H1 (cell line): ENCODE measurements around the gene CCDC86. TPM values are rescaled to one million over a fixed set of nuclear protein-coding genes. Genes with fewer than 3 reads are reported as not detected.

Experiments
- CTCF ChIA-PET: fragments of 300-600 bp; sonication (Branson Sonifier 250); formaldehyde crosslinking; loops from one replicate; lab custom pipeline; 2021; ENCODE audit not compliant: partially characterized antibody; lab: Charles Lee
- POLR2A ChIA-PET: fragments of 300-600 bp; sonication (Branson Sonifier 250); formaldehyde crosslinking; loops from one replicate; lab custom pipeline; 2021; ENCODE audit warnings: inconsistent platforms; ENCODE audit not compliant: partially characterized antibody; lab: Charles Lee
- DNase-seq, 2 experiments: peaks; one replicate each; pipeline versions ENCODE4 v3.0.0 to v3.0.0-alpha.2; 2010 to 2022; ENCODE audit warnings: low spot score in 2 of 2, low read depth in 1 of 2, mixed read lengths in 1 of 2
- FAIRE-seq: peaks from 2 replicates; lab custom pipeline; 2011; peaks lifted over from hg19 to GRCh38; lab: Jason Lieb, UNC
- H2AFZ ChIP-seq: 2 replicates; pipeline ENCODE4 v1.8.1; 2012; ENCODE audit warnings: low read length, inconsistent platforms
- H2AK5ac ChIP-seq: 2 replicates; pipeline ENCODE4 v1.6.1; 2013; ENCODE audit warnings: low read depth, low read length
- H2BK120ac ChIP-seq: replicated peaks from 2 replicates; pipeline ENCODE3; 2013; ENCODE audit warnings: low read depth, low read length, inconsistent platforms
- H2BK12ac ChIP-seq: 2 replicates; pipeline ENCODE4 v1.6.1; 2013; ENCODE audit warnings: low read depth, low read length
- H2BK15ac ChIP-seq: 2 replicates; pipeline ENCODE4 v1.6.1; 2013; ENCODE audit warnings: low read length
- H2BK20ac ChIP-seq: 2 replicates; pipeline ENCODE4 v1.6.1; 2013; ENCODE audit warnings: low read length
- H2BK5ac ChIP-seq: 2 replicates; pipeline ENCODE4 v1.6.1; 2013; ENCODE audit warnings: low read depth, low read length
- H3K14ac ChIP-seq: 2 replicates; pipeline ENCODE4 v1.6.1; 2013; ENCODE audit warnings: inconsistent platforms; ENCODE audit not compliant: insufficient read length
- H3K18ac ChIP-seq: 2 replicates; pipeline ENCODE4 v1.6.1; 2013; ENCODE audit warnings: low read length; ENCODE audit errors: extremely low read depth
- H3K23ac ChIP-seq: 2 replicates; pipeline ENCODE4 v1.6.1; 2013; ENCODE audit warnings: inconsistent platforms; ENCODE audit not compliant: insufficient read length
- H3K23me2 ChIP-seq: 2 replicates; pipeline ENCODE4 v1.6.1; 2013; ENCODE audit warnings: low read depth, low read length
- H3K27ac ChIP-seq: 2 replicates; pipeline ENCODE4 v1.6.1; 2011; ENCODE audit warnings: low read depth, low read length, inconsistent platforms
- H3K27me3 ChIP-seq, 4 experiments: replicated peaks in 1 of 4; 1 replicate in 1 of 4; 2 replicates in 3 of 4; pipeline versions ENCODE4 v1.6.1 to v1.8.1; 2011 to 2013; ENCODE audit warnings: low read length in 3 of 4, mild to moderate bottlenecking in 3 of 4, inconsistent platforms in 2 of 4, mixed read lengths in 2 of 4, moderate library complexity in 1 of 4; ENCODE audit not compliant: control insufficient read depth in 3 of 4, insufficient read depth in 3 of 4; ENCODE audit errors: extremely low read depth in 1 of 4
- H3K36me3 ChIP-seq, 4 experiments: 2 replicates each; pipeline versions ENCODE4 v1.6.1 to v1.8.1; 2011 to 2013; ENCODE audit warnings: mild to moderate bottlenecking in 4 of 4, low read length in 3 of 4, moderate library complexity in 2 of 4, control low read depth in 1 of 4, inconsistent platforms in 1 of 4; ENCODE audit not compliant: insufficient read depth in 4 of 4, control insufficient read depth in 2 of 4
- H3K4ac ChIP-seq: replicated peaks from 2 replicates; pipeline ENCODE3; 2013; ENCODE audit warnings: low read length, low read depth, mixed read lengths, inconsistent platforms; ENCODE audit not compliant: insufficient read length
- H3K4me1 ChIP-seq, 4 experiments: replicated peaks in 1 of 4; 1 replicate in 1 of 4; 2 replicates in 3 of 4; pipeline versions ENCODE4 v1.6.1 to v1.8.1; 2011 to 2013; ENCODE audit warnings: low read length in 3 of 4, inconsistent platforms in 2 of 4, mixed read lengths in 1 of 4; ENCODE audit not compliant: insufficient read depth in 4 of 4, control insufficient read depth in 3 of 4
- H3K4me2 ChIP-seq, 2 experiments: 2 replicates each; pipeline versions ENCODE4 v1.6.1 to v1.8.1; 2011 to 2013; ENCODE audit warnings: low read depth in 2 of 2, low read length in 2 of 2, control low read depth in 1 of 2, inconsistent platforms in 1 of 2, mild to moderate bottlenecking in 1 of 2; ENCODE audit not compliant: insufficient read depth in 1 of 2
- H3K4me3 ChIP-seq, 4 experiments: fragments of 200-600, 300-600 bp in 1 of 4; sonication (generic), shearing (Covaris generic), sonication (Bioruptor Twin) in 1 of 4; 2 replicates each; pipeline versions ENCODE4 v1.5.1 to v1.8.1; 2011 to 2016; ENCODE audit warnings: low read length in 4 of 4, low read depth in 3 of 4, control low read depth in 2 of 4, inconsistent platforms in 2 of 4, mild to moderate bottlenecking in 2 of 4, mixed read lengths in 1 of 4, moderate library complexity in 1 of 4; ENCODE audit not compliant: insufficient read depth in 2 of 4; ENCODE audit errors: extremely low read depth in 1 of 4
- H3K56ac ChIP-seq: replicated peaks from 2 replicates; pipeline ENCODE3; 2013; ENCODE audit warnings: low read depth, mild to moderate bottlenecking, mixed read lengths, low read length, inconsistent platforms; ENCODE audit not compliant: insufficient read length
- H3K79me1 ChIP-seq: 2 replicates; pipeline ENCODE4 v1.6.1; 2013; ENCODE audit warnings: low read depth, low read length, control low read depth
- H3K79me2 ChIP-seq, 2 experiments: 2 replicates each; pipeline versions ENCODE4 v1.6.1 to v1.8.1; 2012 to 2013; ENCODE audit warnings: low read length in 2 of 2, mild to moderate bottlenecking in 2 of 2, inconsistent platforms in 1 of 2; ENCODE audit not compliant: insufficient read depth in 2 of 2, control insufficient read depth in 1 of 2
- H3K9ac ChIP-seq, 4 experiments: replicated peaks in 1 of 4; 1 replicate in 1 of 4; 2 replicates in 3 of 4; pipeline versions ENCODE4 v1.6.1 to v1.8.1; 2011 to 2013; ENCODE audit warnings: low read depth in 3 of 4, low read length in 3 of 4, control low read depth in 2 of 4, mild to moderate bottlenecking in 2 of 4, moderate library complexity in 2 of 4, inconsistent platforms in 1 of 4; ENCODE audit errors: extremely low read depth in 1 of 4
- H3K9me3 ChIP-seq, 2 experiments: 2 replicates each; pipeline versions ENCODE4 v1.6.1 to v1.8.1; 2012 to 2013; ENCODE audit warnings: mild to moderate bottlenecking in 2 of 2, moderate library complexity in 2 of 2, control low read depth in 1 of 2, inconsistent platforms in 1 of 2, low read depth in 1 of 2, low read length in 1 of 2, mixed read lengths in 1 of 2; ENCODE audit not compliant: insufficient read depth in 2 of 2
- H4K20me1 ChIP-seq, 2 experiments: replicated peaks in 1 of 2; 2 replicates each; pipeline versions ENCODE3 to v1.8.1; 2011 to 2013; ENCODE audit warnings: inconsistent platforms in 2 of 2, low read length in 2 of 2, mild to moderate bottlenecking in 1 of 2; ENCODE audit not compliant: insufficient read depth in 2 of 2, control insufficient read depth in 1 of 2
- H4K5ac ChIP-seq: 2 replicates; pipeline ENCODE4 v1.6.1; 2013; ENCODE audit warnings: low read length, low read depth, mixed read lengths, inconsistent platforms; ENCODE audit not compliant: insufficient read length
- H4K8ac ChIP-seq: 2 replicates; pipeline ENCODE4 v1.8.0; 2013; ENCODE audit warnings: mild to moderate bottlenecking, moderate library complexity, low read length, inconsistent platforms; ENCODE audit not compliant: insufficient read depth; ENCODE audit errors: extremely low read depth
- H4K91ac ChIP-seq: replicated peaks from 2 replicates; pipeline ENCODE3; 2013; ENCODE audit warnings: low read length, mixed read lengths, inconsistent platforms; ENCODE audit not compliant: insufficient read length
- CHD2 ChIP-seq: IDR thresholded peaks from 2 replicates; pipeline ENCODE4 v1.6.1; 2012; ENCODE audit warnings: low read length, improper control_type of control experiment
- CREB1 ChIP-seq: IDR thresholded peaks from 2 replicates; pipeline ENCODE4 v1.6.1; 2012; ENCODE audit warnings: inconsistent platforms
- GABPA ChIP-seq: IDR thresholded peaks from 2 replicates; pipeline ENCODE4 v1.6.1; 2011; ENCODE audit warnings: mild to moderate bottlenecking, low read length, moderate library complexity, borderline replicate concordance; ENCODE audit not compliant: insufficient read depth
- HDAC6 ChIP-seq: IDR thresholded peaks from one replicate; pipeline ENCODE4 v1.7.1; 2012; ENCODE audit warnings: low read depth, mild to moderate bottlenecking, inconsistent platforms, low read length, moderate library complexity
- KDM4A ChIP-seq: IDR thresholded peaks from one replicate; pipeline ENCODE4 v1.7.1; 2012; ENCODE audit warnings: low read depth, mild to moderate bottlenecking, moderate library complexity, low read length, inconsistent platforms; ENCODE audit not compliant: severe bottlenecking
- POLR2AphosphoS5 ChIP-seq: IDR thresholded peaks from 2 replicates; pipeline ENCODE4 v1.6.1; 2011; ENCODE audit warnings: low read depth, low read length
- RXRA ChIP-seq: IDR thresholded peaks from 2 replicates; pipeline ENCODE4 v1.6.1; 2011; ENCODE audit warnings: low read depth, mild to moderate bottlenecking, low read length, moderate library complexity; ENCODE audit not compliant: insufficient read depth
- TEAD4 ChIP-seq: IDR thresholded peaks from 2 replicates; pipeline ENCODE4 v1.6.1; 2012; ENCODE audit warnings: low read depth, low read length, inconsistent platforms, mixed read lengths
- USF2 ChIP-seq: IDR thresholded peaks from 2 replicates; pipeline ENCODE4 v1.6.1; 2011; ENCODE audit warnings: low read length, improper control_type of control experiment
- YY1 ChIP-seq: IDR thresholded peaks from 2 replicates; pipeline ENCODE4 v1.6.1; 2011; ENCODE audit warnings: low read depth, mild to moderate bottlenecking, low read length
- whole genome bisulfite sequencing, 2 experiments: shearing (Covaris generic) in 1 of 2; methylation state at CpG; one replicate each; pipeline versions ENCODE4 v1.1.6 to v1.1.7; 2013 to 2015; ENCODE audit warnings: low lambda C conversion rate in 2 of 2, mixed read lengths in 2 of 2, inconsistent platforms in 1 of 2, low coverage in 1 of 2, missing lambda C conversion rate in 1 of 2; ENCODE audit not compliant: insufficient replicate concordance in 2 of 2, insufficient coverage in 1 of 2, insufficient read length in 1 of 2; ENCODE audit errors: extremely low coverage in 1 of 2, missing lambda C conversion rate in 1 of 2; 5-methylcytosine and 5-hydroxymethylcytosine counted together
- polyA plus RNA-seq, 7 experiments: library from polyadenylated mRNA; depleted of rRNA in 3 of 7; stranded (reverse) in 5 of 7; unstranded in 2 of 7; fragments of >200 nt in 5 of 7; fragments of 200-250 nt in 2 of 7; gene quantifications; 1 replicate in 5 of 7; 2 replicates in 1 of 7; 4 replicates in 1 of 7; pipeline versions ENCODE4 v1.2.1 to v1.2.3, GENCODE V29; 2011 to 2013; ENCODE audit warnings: missing spikeins in 2 of 7, mixed read lengths in 2 of 7
- total RNA-seq: library from RNA; stranded (reverse); fragmentation: NEBNext Ultra II Directional; extraction: Animal tissue kit (Norgen Biotek cat#: 25700); gene quantifications from 2 replicates; pipeline ENCODE4 v1.2.1, GENCODE V29; 2021
- TF ChIP-seq, protein P1 (sequence below), 3 experiments: IDR thresholded peaks; 1 replicate in 2 of 3; 2 replicates in 1 of 3; pipeline versions ENCODE4 v1.5.1 to v1.6.1; 2011; ENCODE audit warnings: low read length in 3 of 3, mild to moderate bottlenecking in 3 of 3, inconsistent platforms in 2 of 3, low read depth in 1 of 3, moderate library complexity in 1 of 3; ENCODE audit not compliant: insufficient read depth in 1 of 3; ENCODE audit errors: control extremely low read depth in 1 of 3

CCDC86 gene
- total and polyA plus RNA-seq, 2 of the 8 experiments (the other 6 are each of a cell fraction or from before 2014, with no cell fraction given) = 37.7 to 76.4 TPM

- no peaks in the 10 kb centered on the region; a peak in 1 of 7 replicates for H3K27me3 ChIP-seq
- H2AK5ac ChIP-seq = no peak overlapping the region
- H3K56ac ChIP-seq = no peak overlapping the region
- no peak overlapping the region for H2AFZ ChIP-seq
- DNase-seq (peak; percentile 49 to 85), FAIRE-seq (no peak)
- H4K8ac ChIP-seq = no peak overlapping the region
- no peak overlapping the region for H2BK5ac ChIP-seq
- H4K91ac ChIP-seq = no peak overlapping the region
- no peak overlapping the region for H3K4ac ChIP-seq
- H3K4me3 ChIP-seq = no peak overlapping the region
- no peaks in the 10 kb centered on the region for H3K4me1 ChIP-seq
- 27% methylated on average over 8 of the region's 8 CpGs; no CpG with 5 or more reads in 1 of the 2 experiments for WGBS, 2 experiments
- H3K9ac ChIP-seq = no peak overlapping the region
- H2BK15ac ChIP-seq = no peak overlapping the region
- no peaks in the 10 kb centered on the region for H3K36me3 ChIP-seq
- H4K20me1 ChIP-seq = no peaks in the 10 kb centered on the region
- H4K5ac ChIP-seq = no peak overlapping the region
- no peaks in the 10 kb centered on the region for H3K79me1 ChIP-seq
- CTCF ChIA-PET = interaction anchor here (0.7 to 18.0 kb wide), 35 partner anchors 10 to 207 kb away, joined by 3 to 522 read pairs (median 6); partner anchors contain the start of genes CCDC86, PRPF19, PTGDR2 and ZP1
- H2BK120ac ChIP-seq = no peak overlapping the region
- no peaks in the 10 kb centered on the region for H3K23me2 ChIP-seq
- H3K4me2 ChIP-seq = no peak overlapping the region
- H3K18ac ChIP-seq = no peak overlapping the region
- no peak overlapping the region for H2BK20ac ChIP-seq
- no peak overlapping the region for H3K14ac ChIP-seq
- POLR2A ChIA-PET = interaction anchor here (0.8 to 3.3 kb wide), 6 partner anchors 10 to 75 kb away, joined by 3 to 17 read pairs (median 4); partner anchors contain the start of gene PRPF19
- no peak overlapping the region for H2BK12ac ChIP-seq
- H3K9me3 ChIP-seq = no peaks in the 10 kb centered on the region
- no peaks in the 10 kb centered on the region for H3K79me2 ChIP-seq
- no peak overlapping the region for H3K23ac ChIP-seq
- H3K27ac ChIP-seq = no peak overlapping the region
- TF ChIP-seq CREB1 = no peak
- TF ChIP-seq KDM4A = no peak
- TF ChIP-seq TEAD4 = peak; percentile 3; the same call in 1 of the 2 replicates
- no peak for TF ChIP-seq HDAC6
- TF ChIP-seq POLR2AphosphoS5 = no peak
- no peak for TF ChIP-seq GABPA
- no peak for TF ChIP-seq RXRA
- TF ChIP-seq YY1 = peak; percentile 46; the same call in 1 of the 2 replicates
- TF ChIP-seq, protein P1, sequence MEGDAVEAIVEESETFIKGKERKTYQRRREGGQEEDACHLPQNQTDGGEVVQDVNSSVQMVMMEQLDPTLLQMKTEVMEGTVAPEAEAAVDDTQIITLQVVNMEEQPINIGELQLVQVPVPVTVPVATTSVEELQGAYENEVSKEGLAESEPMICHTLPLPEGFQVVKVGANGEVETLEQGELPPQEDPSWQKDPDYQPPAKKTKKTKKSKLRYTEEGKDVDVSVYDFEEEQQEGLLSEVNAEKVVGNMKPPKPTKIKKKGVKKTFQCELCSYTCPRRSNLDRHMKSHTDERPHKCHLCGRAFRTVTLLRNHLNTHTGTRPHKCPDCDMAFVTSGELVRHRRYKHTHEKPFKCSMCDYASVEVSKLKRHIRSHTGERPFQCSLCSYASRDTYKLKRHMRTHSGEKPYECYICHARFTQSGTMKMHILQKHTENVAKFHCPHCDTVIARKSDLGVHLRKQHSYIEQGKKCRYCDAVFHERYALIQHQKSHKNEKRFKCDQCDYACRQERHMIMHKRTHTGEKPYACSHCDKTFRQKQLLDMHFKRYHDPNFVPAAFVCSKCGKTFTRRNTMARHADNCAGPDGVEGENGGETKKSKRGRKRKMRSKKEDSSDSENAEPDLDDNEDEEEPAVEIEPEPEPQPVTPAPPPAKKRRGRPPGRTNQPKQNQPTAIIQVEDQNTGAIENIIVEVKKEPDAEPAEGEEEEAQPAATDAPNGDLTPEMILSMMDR (IDR thresholded peaks at IDR 0.05; ENCODE audit: control extremely low read depth in 1 of 3, insufficient read depth in 1 of 3, low read depth in 1 of 3, low read length in 3 of 3) = peak; percentile 88 to 95 (median 92)
- no peak for TF ChIP-seq USF2
- no peak for TF ChIP-seq CHD2
These were observed 10.8 kb upstream of the CCDC86 start for GRCh38 chr11:60831143-60831500.
